GM21360 (cell line): ENCODE results near the gene PROX1.

Experiments
- ATAC-seq: cut with Tn5 transposase; IDR thresholded peaks from one replicate; pipeline ENCODE4 v1.9.1; 2021; ENCODE audit warnings: mild to moderate bottlenecking, moderate library complexity; ENCODE audit not compliant: unreplicated experiment

The PROX1 gene

DNA sequence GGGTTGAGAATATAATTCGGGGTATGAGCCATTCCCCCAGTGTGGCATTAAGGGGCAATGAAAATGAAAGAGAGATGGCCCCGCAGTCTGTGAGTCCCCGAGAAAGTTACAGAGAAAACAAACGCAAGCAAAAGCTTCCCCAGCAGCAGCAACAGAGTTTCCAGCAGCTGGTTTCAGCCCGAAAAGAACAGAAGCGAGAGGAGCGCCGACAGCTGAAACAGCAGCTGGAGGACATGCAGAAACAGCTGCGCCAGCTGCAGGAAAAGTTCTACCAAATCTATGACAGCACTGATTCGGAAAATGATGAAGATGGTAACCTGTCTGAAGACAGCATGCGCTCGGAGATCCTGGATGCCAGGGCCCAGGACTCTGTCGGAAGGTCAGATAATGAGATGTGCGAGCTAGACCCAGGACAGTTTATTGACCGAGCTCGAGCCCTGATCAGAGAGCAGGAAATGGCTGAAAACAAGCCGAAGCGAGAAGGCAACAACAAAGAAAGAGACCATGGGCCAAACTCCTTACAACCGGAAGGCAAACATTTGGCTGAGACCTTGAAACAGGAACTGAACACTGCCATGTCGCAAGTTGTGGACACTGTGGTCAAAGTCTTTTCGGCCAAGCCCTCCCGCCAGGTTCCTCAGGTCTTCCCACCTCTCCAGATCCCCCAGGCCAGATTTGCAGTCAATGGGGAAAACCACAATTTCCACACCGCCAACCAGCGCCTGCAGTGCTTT is 9.4 kb downstream of the PROX1 start:
- no peak for ATAC-seq

DNA sequence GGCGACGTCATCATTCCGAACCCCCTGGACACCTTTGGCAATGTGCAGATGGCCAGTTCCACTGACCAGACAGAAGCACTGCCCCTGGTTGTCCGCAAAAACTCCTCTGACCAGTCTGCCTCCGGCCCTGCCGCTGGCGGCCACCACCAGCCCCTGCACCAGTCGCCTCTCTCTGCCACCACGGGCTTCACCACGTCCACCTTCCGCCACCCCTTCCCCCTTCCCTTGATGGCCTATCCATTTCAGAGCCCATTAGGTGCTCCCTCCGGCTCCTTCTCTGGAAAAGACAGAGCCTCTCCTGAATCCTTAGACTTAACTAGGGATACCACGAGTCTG is 10.0 kb downstream of the PROX1 start:
- no peak for ATAC-seq

DNA sequence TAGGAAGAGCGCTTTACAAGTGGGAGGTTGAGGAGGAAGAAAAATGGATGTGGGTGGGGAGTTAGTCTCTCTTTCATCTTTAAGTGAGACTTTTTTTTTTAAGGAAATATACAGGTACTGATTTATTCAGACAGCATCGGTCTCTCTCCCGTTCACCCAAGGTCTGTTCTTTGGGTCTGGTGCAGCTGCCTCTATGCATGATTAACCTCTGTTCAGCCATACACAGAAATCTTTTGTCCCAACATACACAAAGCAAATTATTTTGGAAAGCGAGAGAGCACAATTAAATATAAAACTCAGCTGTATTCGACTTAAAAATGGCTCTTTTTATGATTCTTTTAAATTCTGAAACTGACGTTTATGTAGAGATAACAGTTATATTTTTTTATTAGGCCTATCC is 11.0 kb downstream of the PROX1 start:
- no peak for ATAC-seq

DNA sequence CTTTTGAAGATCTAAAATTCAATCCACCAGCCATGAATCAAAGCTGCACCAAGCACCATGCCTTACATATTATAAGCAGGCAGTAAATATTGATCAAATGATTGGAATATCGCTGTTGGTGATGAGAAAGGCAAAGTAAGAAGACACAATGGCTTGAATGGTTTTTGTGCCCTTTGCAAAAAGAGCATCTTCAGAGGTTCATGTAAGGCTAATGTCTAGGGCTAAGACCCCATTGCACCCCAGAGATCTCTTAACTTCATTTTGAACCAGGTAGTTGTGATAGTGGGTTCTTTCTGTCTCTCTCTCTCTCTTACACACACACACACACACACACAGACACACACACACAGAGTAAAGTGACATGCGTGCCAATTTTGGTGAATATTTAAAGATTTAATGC is 12.0 kb downstream of the PROX1 start:
- ATAC-seq: no peak

DNA sequence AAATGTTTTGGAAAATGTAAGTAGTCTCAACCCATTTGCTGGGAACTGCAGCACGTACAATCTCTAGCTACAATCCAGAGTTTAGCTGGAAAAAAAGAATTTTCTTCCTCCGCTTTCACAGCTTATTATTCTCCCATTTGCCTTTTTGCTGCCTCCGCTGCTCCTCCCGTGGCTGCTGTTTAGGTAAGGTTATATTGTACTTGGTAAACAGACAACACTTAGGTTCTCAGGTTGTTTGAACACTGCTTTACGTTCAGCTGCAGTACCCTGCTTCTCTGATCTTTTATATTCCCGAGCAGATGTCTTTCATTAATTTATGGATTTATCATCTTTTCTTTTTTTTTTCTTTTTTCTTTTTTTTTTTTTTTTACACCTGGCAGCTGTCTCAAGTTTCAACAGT is 14.3 kb downstream of the PROX1 start:
- ATAC-seq: no peak

DNA sequence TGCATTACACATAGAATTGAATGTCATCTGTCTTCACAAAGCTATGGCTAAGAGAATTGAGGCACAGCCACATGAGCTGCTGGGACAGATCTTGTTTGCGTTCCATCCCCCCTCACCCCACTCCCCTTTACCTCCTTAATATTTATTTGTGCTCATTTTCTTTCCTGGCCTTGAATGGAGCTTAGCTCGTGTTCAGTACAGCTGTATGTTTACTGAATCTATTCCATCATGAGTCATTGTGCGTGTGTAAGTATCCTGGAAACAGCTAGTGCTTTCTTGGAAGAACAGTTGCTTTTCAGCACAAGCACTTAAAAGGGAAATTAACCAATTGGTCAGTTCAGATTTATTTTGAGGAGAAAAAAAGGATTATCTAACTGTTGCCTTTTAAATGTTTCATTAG is 14.7 kb downstream of the PROX1 start:
- no peak for ATAC-seq

DNA sequence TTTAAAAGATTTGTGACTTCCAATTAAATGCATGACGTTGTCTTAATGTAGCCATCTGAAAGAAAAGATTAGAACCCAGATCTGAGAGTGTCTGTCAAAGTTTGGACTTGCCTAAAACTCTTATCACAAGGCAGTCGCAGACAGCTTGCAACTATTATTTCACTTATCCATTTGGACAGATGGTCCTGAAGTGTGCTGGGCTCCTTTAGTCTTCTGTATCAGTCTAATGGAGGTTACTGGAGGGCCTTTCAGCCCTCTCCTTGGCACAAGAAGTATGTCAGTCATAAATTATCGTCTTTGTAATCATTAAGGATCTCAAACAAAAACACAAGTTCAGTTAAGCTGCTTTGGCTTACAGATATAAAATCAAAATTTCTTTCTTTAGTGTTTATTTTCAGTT is 15.5 kb downstream of the PROX1 start:
- ATAC-seq: no peak

DNA sequence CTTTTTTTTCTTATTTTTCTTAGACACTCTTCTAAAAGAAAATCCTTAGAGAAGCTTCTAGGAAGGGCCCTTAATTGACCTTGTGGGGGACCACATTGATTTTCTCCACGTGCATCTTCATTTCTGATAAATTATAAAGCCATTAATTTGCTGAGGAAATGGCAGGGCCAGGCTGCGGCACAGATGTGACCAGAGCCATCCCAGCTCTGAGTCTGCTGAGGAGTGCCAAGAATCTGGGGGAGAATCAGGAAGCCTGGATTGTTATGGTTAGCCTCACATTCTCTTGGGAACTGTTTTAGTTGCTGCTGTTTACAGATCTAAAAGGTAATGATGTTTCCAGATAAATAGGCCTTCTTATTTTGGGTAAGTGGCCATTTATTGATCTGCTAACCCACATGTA is 16.2 kb downstream of the PROX1 start:
- no peak for ATAC-seq

DNA sequence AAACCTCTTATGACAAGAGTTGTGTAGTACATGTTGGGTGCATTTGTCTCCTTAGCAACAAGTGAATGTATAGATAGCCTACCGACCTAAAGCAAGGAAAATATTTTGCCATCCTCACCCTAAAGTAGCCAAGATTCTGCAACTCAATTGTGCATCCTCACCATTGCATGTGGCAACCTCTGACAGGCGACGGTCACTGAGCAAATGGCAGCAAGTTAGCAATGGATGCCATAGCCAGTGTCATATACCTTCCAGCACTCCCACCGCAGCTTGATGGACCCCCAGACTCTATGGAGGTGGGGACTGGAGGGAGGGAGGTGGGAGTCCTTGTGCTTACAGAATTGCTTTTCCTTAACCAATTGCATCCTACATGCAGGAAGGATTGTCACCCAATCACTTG is 17.0 kb downstream of the PROX1 start:
- ATAC-seq: no peak

DNA sequence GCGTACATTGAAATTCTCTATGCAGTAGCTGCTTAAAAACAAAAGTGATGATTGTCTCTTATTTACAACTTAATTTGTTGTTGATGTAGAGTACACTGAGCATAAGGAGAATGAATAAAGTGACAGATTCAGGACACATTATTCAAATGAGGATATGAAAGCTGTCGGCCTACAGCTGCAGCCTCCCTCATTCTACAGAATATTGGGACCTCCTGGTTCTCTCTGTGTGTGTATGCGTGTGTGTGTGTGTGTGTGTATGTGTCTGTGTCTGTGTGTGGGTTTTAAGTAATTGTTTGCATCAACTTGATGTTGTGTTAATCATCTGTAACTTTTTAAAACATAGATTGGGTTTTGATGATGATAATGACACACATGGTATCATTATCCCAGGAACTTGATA is 17.9 kb downstream of the PROX1 start:
- ATAC-seq: no peak

DNA sequence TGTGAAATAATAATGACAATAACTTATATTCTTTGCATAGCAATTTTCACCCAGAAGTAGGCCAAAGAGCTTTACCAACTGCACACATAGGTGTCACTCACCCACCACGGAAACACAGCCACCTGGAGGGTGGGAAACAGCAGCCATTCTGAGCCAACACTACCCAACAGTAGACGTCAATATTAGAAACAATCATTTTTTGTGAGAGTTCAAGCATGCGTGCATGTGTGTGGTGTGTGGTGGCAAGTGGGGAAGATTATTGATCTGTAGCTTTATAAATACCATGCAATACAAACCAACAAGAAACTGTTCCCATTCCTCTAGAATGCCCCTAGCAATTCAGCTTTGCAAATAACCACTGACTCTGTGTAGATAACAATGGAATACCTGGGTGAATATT is 19.1 kb downstream of the PROX1 start:
- no peak for ATAC-seq

DNA sequence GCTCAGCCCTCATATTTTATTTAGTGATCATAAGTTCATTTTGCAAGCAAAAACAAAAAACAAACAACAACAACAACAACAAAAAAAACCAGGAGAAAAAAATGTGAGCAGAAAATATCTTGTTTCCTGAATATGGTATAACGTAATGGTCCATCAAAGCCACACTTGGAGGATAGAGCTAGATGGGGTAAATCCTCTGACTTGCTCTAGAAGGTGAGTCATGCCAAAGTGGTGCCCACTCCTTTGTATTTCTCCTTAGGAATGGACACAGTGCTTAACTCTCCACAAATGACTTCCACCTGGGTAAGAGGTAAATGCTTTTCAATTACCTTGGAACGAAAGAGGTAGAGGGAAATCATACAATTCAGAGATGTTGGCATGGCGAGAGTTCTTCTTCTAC is 20.6 kb downstream of the PROX1 start:
- no peak for ATAC-seq

DNA sequence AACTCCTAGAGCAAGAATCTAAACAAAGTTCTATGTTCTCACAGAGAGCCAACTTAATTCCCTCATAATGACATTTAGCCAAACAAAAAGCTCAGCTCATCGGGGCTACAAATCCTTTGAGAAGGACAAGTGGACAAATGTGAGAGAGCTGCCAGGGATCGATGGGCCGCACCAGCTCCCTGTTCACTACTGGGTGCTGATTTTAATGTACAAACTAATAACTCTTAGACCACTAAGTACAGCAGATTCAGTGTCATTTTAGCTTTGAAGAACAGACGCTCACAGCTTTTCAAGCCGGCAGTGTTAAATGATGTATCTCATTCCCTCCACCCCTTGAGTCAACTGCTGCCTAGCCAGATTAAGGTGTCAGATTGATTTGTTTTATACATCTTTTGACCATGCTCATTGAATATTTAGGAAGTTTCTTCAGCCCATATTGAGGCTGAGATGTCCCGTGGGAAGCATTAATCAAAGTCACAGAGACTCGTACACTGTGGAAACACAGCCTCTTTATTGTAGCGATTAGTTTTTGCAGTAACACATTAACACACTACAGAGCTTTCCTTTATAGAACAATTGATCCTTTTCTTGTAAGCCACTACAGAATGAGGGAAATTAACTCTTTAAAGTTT is 21.1 kb downstream of the PROX1 start:
- no peak for ATAC-seq

DNA sequence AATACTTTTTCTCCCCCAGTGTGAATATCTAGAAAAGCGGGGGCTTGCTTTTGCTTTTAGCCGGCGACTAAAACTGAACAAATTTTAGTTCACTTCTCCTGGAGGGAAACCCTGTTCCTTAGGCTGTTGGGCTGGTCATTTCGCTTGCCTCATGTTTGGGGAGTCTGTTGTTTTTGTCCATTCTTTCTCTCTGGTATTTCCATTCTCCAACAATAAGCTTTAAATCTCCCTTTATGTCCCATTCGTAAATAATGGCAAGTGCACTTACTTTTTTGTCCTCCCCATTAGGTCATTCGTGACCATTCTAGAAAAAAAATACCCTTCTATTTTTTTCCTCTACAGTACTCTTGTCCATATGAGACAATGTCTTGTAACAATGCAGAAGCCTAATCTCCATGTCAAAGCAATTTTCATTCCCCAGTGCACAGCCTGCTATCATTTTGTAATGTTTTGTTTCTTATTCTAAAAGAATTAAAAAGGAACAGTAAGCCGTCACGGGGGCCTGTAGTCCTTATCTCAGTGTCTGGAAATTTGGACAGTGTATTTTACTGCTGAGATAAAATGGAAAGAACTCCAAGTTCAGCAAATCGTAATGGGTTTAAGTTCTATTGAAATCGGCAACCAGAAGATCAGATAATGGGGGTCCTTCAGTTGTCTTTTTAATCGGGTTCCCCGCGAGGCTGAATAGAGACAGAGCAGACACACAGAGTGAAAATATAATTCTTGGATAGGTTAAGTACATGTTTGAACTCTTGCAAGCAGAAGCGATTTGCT is 21.8 kb downstream of the PROX1 start:
- no peak for ATAC-seq

DNA sequence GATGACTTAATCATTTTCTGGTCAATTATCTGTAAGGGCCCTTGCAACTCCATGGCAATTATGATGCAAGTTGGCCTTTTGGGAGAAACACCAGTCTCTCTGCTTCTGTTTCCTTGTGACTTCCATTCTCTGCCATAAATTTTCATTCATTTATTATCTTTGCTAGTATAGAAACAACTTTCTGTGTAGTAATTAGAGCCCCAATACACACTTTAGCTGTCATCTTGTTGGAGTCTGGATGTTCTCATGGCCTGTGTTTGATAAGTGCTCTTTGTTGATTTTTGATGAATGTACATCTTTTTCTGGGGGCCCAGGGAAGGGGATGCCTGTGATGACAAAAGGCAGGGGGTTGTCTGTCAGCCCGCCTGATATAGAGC is 22.4 kb downstream of the PROX1 start:
- ATAC-seq: no peak

DNA sequence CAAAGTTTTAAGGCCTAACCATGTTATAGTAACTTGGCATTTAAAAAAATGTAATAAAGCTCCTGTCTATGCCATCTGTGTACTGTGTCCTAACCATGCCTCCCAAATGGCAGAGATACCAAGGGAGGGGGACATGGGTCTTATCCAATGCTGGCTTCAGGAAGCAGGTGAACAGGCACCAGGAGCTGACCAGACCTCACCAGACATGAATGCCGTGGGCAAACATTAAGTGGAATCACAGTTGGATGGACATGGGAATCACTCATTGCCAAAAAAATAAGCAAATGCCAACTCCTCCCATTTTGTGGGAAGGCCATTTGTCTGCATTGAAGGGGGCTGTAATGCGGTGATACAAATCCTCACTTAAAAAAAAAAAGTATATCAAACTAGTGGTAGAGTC is 22.9 kb downstream of the PROX1 start:
- no peak for ATAC-seq

DNA sequence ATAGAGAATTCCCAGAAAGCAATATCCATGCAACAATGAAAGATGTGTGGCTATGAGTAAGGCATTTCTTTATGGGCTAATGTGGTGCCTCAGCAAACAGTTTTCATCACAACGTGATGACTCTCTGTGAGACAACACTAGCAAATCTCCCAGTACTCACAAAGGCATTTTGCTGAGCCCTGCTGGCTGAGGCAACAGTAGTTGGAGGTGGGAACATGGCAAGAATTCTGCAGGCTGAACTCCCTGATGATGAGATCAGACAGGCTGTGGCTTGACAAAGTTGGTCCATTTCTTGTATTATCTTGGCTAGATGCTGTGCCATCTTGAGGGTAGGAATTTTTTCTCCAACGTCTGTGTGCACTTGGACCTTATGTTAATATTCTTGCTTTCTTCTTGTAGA is 24.6 kb downstream of the PROX1 start:
- ATAC-seq: no peak

DNA sequence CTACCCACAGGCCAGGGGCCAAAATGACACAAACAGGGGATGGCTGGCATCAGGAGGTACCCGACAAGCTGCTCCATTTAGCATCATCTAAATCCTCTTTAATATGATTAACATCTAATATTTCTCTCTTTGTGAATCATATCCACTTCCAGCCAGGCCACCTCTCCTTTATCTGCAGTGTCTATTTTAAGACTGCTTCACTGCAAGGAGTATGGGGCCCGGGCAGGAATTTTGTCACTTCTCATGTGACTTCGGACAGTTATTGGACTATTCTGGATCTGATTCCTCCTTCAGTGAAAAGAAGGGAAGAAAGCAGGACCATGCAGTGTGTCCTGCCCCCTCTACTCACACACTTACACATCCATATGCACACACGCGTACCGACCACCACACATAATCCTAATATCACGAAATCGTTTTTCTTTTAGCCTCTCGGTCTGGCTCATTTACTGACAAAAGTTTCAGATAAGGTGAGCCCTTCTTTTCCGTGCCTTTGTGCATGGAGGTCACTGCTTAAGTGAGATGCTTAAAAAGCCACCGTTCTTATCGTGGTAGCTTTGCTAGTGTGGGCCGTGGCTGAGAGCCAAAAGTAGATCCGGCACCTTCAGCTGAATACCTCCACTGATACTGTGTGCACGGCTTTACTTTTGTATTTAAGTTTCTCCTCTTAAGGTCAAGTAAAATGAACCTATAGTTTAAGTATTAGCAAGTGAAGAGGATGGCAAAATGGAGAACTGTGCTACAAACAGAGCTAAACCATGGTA is 26.0 kb downstream of the PROX1 start:
- ATAC-seq: no peak

DNA sequence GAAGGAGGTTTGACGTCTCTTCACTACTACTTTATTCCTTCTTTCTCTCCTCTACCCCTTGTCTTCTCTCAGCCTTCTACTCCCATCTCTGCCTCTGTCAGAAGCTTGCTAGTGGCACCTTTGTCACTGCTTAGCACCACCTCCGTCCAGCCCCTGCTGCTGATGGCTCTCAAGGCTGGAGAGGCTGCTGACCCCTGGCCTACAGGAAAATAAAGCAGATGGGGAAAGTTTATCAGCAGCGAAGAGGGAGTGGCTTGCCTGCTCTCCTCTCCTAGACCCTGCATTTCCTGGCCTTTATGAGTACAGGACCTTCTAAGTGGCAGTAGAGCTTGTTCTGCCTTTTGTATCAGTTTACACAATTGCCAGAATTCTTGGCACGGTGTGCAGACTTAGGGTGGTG is 27.0 kb downstream of the PROX1 start:
- no peak for ATAC-seq

DNA sequence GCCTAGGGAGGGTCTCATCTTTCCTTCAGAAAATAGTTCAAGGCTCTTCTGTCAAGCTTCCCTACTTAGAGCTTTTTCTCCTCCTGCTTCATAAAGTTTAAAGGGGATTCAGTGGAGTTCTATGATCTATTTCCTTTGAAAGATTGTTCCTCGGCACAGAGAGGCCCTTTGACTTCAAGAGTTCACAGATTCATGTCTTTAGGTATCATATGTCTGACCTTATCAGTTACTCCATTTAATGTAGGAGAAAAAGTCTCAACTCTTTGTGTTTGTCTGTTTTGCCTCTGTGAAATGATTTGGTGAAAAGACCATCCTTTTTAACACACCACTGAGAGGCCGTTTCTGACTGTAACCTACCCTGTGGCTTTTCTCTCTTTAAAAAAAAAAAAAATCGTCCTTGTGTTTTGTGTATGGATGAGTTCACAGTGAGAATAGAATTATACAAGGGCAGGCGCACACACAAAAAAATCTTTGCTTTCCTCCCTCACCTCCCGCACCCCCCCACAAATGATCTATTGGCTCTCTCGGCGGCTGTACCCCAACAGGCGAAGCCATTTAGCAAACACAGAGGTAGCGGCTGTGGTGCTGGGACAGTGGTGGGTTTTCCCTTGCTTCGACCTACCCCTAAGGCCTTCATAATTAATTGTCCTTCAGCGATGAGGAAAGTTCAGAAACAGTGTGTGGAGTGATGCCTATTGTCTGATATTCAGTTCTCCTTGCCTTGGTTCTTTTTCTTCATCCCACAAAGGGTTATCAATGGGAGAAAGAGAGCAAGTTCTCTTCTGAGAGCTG is 29.6 kb downstream of the PROX1 start:
- ATAC-seq: no peak
